ENCODE measurements around the gene HHAT.

Gene HHAT

DNA sequence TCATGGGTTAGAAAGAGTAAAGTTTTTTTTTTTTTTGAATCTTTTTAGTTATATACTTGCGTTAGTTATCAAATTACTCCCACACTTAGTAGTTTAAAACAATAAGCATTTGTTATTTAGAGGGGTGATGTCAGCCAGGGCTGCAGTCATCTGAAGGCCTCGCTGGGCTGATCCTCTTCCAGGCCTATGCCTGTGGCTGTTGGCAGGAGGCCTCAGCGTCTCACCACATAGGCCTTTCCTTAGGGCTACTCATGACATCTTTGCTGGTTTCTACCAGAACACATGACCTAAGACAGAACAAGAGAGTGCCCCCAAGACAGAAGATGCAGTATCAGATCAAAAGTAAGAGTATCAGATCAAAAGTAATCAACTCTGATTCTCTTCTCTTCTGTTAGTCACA, 167.4 kb downstream of the HHAT start:
- no peaks in the 10 kb centered on the region for H3K9me3 ChIP-seq (ENCODE audit: control insufficient read depth, low read length)
- no peak overlapping the region for H3K4me3 ChIP-seq (ENCODE audit: low read length)
- no peak overlapping the region for H3K9ac ChIP-seq (ENCODE audit: low read length)
- no peaks in the 10 kb centered on the region for H3K36me3 ChIP-seq (ENCODE audit: control insufficient read depth, insufficient read depth, low read length, severe bottlenecking)
- DNase-seq (ENCODE audit: low read depth): peak; percentile 71
- H3K4me1 ChIP-seq (ENCODE audit: control insufficient read depth, insufficient read depth, low read length): no peaks in the 10 kb centered on the region
- no peaks in the 10 kb centered on the region for H3K27me3 ChIP-seq (replicated peaks; ENCODE audit: control insufficient read depth, insufficient read depth, low read length)

GRCh38 chr1:210499956-210500355, 171.3 kb downstream of the HHAT start:
- Histone ChIP-seq H3K9ac (ENCODE audit: low read length) (no peak overlapping the region), H3K9me3 (ENCODE audit: control insufficient read depth, low read length) (no peaks in the 10 kb centered on the region), H3K36me3 (ENCODE audit: control insufficient read depth, insufficient read depth, low read length, severe bottlenecking) (no peaks in the 10 kb centered on the region), H3K4me1 (ENCODE audit: control insufficient read depth, insufficient read depth, low read length) (no peaks in the 10 kb centered on the region), H3K4me3 (ENCODE audit: low read length) (no peak overlapping the region), H3K27me3 (replicated peaks; ENCODE audit: control insufficient read depth, insufficient read depth, low read length) (no peaks in the 10 kb centered on the region)
- DNase-seq (ENCODE audit: low read depth): peak; percentile 4

GRCh38 chr1:210500831-210501230, 172.1 kb downstream of the HHAT start:
- Histone ChIP-seq H3K9ac (ENCODE audit: low read length) (no peak overlapping the region), H3K9me3 (ENCODE audit: control insufficient read depth, low read length) (no peaks in the 10 kb centered on the region), H3K27me3 (replicated peaks; ENCODE audit: control insufficient read depth, insufficient read depth, low read length) (no peaks in the 10 kb centered on the region), H3K4me3 (ENCODE audit: low read length) (no peak overlapping the region), H3K36me3 (ENCODE audit: control insufficient read depth, insufficient read depth, low read length, severe bottlenecking) (no peaks in the 10 kb centered on the region), H3K4me1 (ENCODE audit: control insufficient read depth, insufficient read depth, low read length) (no peaks in the 10 kb centered on the region)
- no peak for DNase-seq (ENCODE audit: low read depth)

DNA sequence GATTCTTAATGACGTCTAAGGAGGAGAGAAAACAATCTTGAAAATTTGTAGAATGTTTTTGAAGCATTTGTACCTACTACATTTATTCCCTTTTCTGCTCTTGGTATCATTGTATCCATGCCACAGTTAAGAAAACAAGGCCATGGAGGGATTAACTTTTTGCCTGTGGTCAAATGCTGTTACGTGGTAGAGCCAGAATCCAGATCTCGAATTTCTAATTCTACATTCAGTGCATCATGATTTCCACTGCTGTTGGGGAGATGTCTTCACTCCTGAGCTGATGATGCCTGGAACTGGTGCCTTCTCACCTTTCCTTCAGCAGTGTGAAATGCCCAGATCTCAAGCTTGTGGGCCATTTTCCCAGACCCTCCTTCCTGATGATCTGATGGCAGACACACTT, 175.6 kb downstream of the HHAT start:
- Histone ChIP-seq H3K27me3 (replicated peaks; ENCODE audit: control insufficient read depth, insufficient read depth, low read length) (no peaks in the 10 kb centered on the region), H3K4me3 (ENCODE audit: low read length) (no peak overlapping the region), H3K9ac (ENCODE audit: low read length) (no peak overlapping the region), H3K4me1 (ENCODE audit: control insufficient read depth, insufficient read depth, low read length) (no peaks in the 10 kb centered on the region), H3K36me3 (ENCODE audit: control insufficient read depth, insufficient read depth, low read length, severe bottlenecking) (no peaks in the 10 kb centered on the region), H3K9me3 (ENCODE audit: control insufficient read depth, low read length) (no peaks in the 10 kb centered on the region)
- DNase-seq (ENCODE audit: low read depth): no peak

- H3K36me3 ChIP-seq (ENCODE audit: control insufficient read depth, insufficient read depth, low read length, severe bottlenecking): no peaks in the 10 kb centered on the region
- H3K27me3 ChIP-seq (replicated peaks; ENCODE audit: control insufficient read depth, insufficient read depth, low read length): no peaks in the 10 kb centered on the region
- no peak overlapping the region for H3K4me3 ChIP-seq (ENCODE audit: low read length)
- DNase-seq (ENCODE audit: low read depth): peak; percentile 29
- no peaks in the 10 kb centered on the region for H3K9me3 ChIP-seq (ENCODE audit: control insufficient read depth, low read length)
- no peaks in the 10 kb centered on the region for H3K4me1 ChIP-seq (ENCODE audit: control insufficient read depth, insufficient read depth, low read length)
- H3K9ac ChIP-seq (ENCODE audit: low read length): no peak overlapping the region
These were observed 177.1 kb downstream of the HHAT start for GRCh38 chr1:210505601-210506496.

DNA sequence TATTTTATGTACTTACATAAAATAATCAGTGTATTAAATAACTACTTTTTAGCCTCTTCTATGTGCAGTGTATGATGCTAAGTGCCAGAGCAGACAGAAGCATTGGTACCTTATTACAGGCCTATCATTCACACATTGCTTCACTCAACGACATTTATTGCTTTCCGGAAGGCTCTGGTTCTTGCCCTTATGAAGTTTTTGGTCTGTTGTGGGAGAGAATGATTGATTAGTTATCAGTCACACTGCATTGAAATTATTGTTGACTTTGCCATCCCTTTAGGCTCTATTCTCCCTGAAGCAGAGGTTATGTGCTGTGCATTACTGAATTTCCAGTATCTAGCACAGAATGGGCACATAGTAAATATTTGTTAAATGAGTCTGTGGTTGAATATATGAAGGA, 178.0 kb downstream of the HHAT start:
- Histone ChIP-seq H3K9ac (ENCODE audit: low read length) (no peak overlapping the region), H3K4me3 (ENCODE audit: low read length) (no peak overlapping the region), H3K4me1 (ENCODE audit: control insufficient read depth, insufficient read depth, low read length) (no peaks in the 10 kb centered on the region), H3K27me3 (replicated peaks; ENCODE audit: control insufficient read depth, insufficient read depth, low read length) (no peaks in the 10 kb centered on the region), H3K36me3 (ENCODE audit: control insufficient read depth, insufficient read depth, low read length, severe bottlenecking) (no peaks in the 10 kb centered on the region), H3K9me3 (ENCODE audit: control insufficient read depth, low read length) (no peaks in the 10 kb centered on the region)
- DNase-seq (ENCODE audit: low read depth): peak; percentile 44

DNA sequence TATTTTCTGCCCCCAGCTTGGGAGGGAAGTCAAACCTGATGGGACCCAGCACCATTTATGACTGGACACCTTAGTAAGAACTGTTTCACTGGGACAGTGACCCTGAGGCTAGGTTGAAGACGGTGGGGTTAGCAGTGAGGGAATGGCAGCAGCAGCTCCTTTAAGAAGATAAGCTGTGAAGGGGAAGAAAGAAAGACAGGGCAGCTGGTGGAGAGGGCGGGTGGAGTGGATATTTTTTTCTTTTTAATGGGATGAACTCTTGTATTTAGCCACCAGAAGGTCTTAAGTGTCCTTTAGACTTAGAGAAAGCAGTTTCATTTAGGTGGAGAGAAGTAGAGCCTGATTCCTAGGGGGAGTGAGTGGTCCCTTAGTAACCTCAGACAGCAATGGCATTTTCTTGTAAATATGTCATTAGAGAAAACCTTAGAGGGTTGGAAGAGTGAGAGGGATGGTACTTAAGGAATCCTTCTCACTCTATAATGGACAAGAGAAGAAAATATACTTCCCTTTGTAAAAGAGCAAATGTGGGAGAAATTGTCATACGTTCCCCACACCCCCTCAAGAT, 187.5 kb downstream of the HHAT start:
- Histone ChIP-seq H3K4me1 (ENCODE audit: control insufficient read depth, insufficient read depth, low read length) (no peaks in the 10 kb centered on the region), H3K9ac (ENCODE audit: low read length) (no peak overlapping the region), H3K9me3 (ENCODE audit: control insufficient read depth, low read length) (no peaks in the 10 kb centered on the region), H3K27me3 (replicated peaks; ENCODE audit: control insufficient read depth, insufficient read depth, low read length) (no peaks in the 10 kb centered on the region), H3K4me3 (ENCODE audit: low read length) (no peak overlapping the region), H3K36me3 (ENCODE audit: control insufficient read depth, insufficient read depth, low read length, severe bottlenecking) (no peaks in the 10 kb centered on the region)
- no peak for DNase-seq (ENCODE audit: low read depth)

- Histone ChIP-seq H3K9me3 (ENCODE audit: control insufficient read depth, low read length) (no peaks in the 10 kb centered on the region), H3K27me3 (replicated peaks; ENCODE audit: control insufficient read depth, insufficient read depth, low read length) (no peaks in the 10 kb centered on the region), H3K4me1 (ENCODE audit: control insufficient read depth, insufficient read depth, low read length) (no peaks in the 10 kb centered on the region), H3K36me3 (ENCODE audit: control insufficient read depth, insufficient read depth, low read length, severe bottlenecking) (no peaks in the 10 kb centered on the region), H3K9ac (ENCODE audit: low read length) (no peak overlapping the region), H3K4me3 (ENCODE audit: low read length) (no peak overlapping the region)
- no peak for DNase-seq (ENCODE audit: low read depth)
These were observed 188.2 kb downstream of the HHAT start for GRCh38 chr1:210516697-210517459.

- Histone ChIP-seq H3K4me1 (ENCODE audit: control insufficient read depth, insufficient read depth, low read length) (no peaks in the 10 kb centered on the region), H3K4me3 (ENCODE audit: low read length) (no peak overlapping the region), H3K27me3 (replicated peaks; ENCODE audit: control insufficient read depth, insufficient read depth, low read length) (no peaks in the 10 kb centered on the region), H3K9me3 (ENCODE audit: control insufficient read depth, low read length) (no peaks in the 10 kb centered on the region), H3K36me3 (ENCODE audit: control insufficient read depth, insufficient read depth, low read length, severe bottlenecking) (no peaks in the 10 kb centered on the region), H3K9ac (ENCODE audit: low read length) (no peak overlapping the region)
- DNase-seq (ENCODE audit: low read depth): no peak
These were observed 195.1 kb downstream of the HHAT start for GRCh38 chr1:210523830-210524229.

DNA sequence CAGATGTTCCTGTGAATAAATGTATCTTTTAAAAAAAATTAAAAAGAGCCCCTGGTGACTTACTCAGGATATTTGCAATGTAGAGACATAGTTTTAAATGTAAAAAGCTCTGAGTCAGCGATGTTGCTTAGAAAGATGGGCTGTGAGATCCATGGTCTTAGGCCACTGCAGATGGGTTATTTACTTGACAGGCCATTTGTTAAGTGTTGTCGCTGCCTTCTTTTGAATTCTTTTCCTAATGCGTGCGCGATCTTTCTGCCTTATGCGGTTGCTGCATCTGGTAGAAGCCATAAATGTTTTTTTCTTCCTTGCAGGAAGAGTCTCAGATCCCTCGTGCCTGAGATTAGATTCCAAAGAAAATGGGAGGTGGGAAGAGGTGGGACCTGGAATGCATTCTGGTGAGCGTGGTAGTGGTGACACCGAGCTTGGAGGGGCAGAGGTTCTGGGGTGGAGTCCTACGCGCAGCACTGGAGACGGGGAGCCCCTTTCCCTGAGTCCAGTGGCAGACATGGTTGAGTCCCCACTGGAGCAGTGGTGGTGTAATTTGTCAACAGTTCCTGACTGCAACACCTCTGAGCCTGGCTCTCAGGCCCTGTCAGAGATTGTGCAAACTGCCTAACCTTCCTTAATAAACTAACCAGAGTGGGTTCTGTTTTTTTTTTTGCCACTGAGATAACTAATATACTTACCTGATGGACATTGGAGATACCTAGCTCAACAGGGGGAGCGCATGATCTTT, 197.2 kb downstream of the HHAT start:
- Histone ChIP-seq H3K27me3 (replicated peaks; ENCODE audit: control insufficient read depth, insufficient read depth, low read length) (no peaks in the 10 kb centered on the region), H3K9me3 (ENCODE audit: control insufficient read depth, low read length) (no peaks in the 10 kb centered on the region), H3K4me1 (ENCODE audit: control insufficient read depth, insufficient read depth, low read length) (no peaks in the 10 kb centered on the region), H3K4me3 (ENCODE audit: low read length) (no peak overlapping the region), H3K36me3 (ENCODE audit: control insufficient read depth, insufficient read depth, low read length, severe bottlenecking) (no peaks in the 10 kb centered on the region), H3K9ac (ENCODE audit: low read length) (no peak overlapping the region)
- DNase-seq (ENCODE audit: low read depth): no peak

DNA sequence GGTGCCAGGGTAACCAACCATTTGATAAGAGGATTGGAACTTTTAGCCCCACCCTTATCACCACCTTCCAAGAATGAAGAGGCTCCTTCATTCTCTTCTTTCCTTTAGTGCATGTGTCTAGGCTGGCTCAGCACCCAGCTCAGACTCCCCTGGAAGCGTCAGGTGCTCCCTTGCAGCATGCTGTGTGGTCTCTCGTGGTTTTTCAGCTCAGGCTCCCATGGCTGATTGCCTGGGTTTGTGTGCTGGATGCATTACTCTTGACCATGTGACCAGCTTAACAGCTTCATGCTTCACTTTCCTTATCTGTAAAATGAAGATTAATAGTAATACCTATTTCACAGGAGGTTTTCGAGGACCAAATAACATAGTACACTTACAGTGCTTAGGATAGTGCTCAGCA, 198.4 kb downstream of the HHAT start:
- H3K36me3 ChIP-seq (ENCODE audit: control insufficient read depth, insufficient read depth, low read length, severe bottlenecking): no peaks in the 10 kb centered on the region
- H3K9ac ChIP-seq (ENCODE audit: low read length): no peak overlapping the region
- H3K9me3 ChIP-seq (ENCODE audit: control insufficient read depth, low read length): no peaks in the 10 kb centered on the region
- no peaks in the 10 kb centered on the region for H3K27me3 ChIP-seq (replicated peaks; ENCODE audit: control insufficient read depth, insufficient read depth, low read length)
- no peaks in the 10 kb centered on the region for H3K4me1 ChIP-seq (ENCODE audit: control insufficient read depth, insufficient read depth, low read length)
- H3K4me3 ChIP-seq (ENCODE audit: low read length): no peak overlapping the region
- no peak for DNase-seq (ENCODE audit: low read depth)

Measured in adipocyte (in vitro differentiated cells).